ENCODE results near the gene ENHO.

The ENHO gene

GRCh38 chr9:34513567-34514214, 9.1 kb downstream of the ENHO start:
- no peak for TF ChIP-seq CTCF (IDR thresholded peaks at IDR 0.05; ENCODE audit: borderline replicate concordance, insufficient read depth, low read depth, low read length)
- no peak overlapping the region for H3K4me3 ChIP-seq (ENCODE audit: low read depth, low read length)

- no peak overlapping the region for H3K4me3 ChIP-seq (ENCODE audit: low read depth, low read length)
These were observed 10.4 kb downstream of the ENHO start for GRCh38 chr9:34512131-34513078.

GRCh38 chr9:34510497-34511468, 12.0 kb downstream of the ENHO start:
- H3K4me3 ChIP-seq (ENCODE audit: low read depth, low read length): no peak overlapping the region
- TF ChIP-seq CTCF (IDR thresholded peaks at IDR 0.05; ENCODE audit: borderline replicate concordance, insufficient read depth, low read depth, low read length): no peak

More at GRCh38 chr9:34512131-34513078, 10.4 kb downstream of the ENHO start:
- no peak for TF ChIP-seq CTCF (IDR thresholded peaks at IDR 0.05; ENCODE audit: borderline replicate concordance, insufficient read depth, low read depth, low read length)

GRCh38 chr9:34508951-34509350, 13.8 kb downstream of the ENHO start:
- H3K4me3 ChIP-seq (ENCODE audit: low read depth, low read length): no peak overlapping the region
- no peak for TF ChIP-seq CTCF (IDR thresholded peaks at IDR 0.05; ENCODE audit: borderline replicate concordance, insufficient read depth, low read depth, low read length)

GRCh38 chr9:34508463-34508862, 14.3 kb downstream of the ENHO start:
- TF ChIP-seq CTCF (IDR thresholded peaks at IDR 0.05; ENCODE audit: borderline replicate concordance, insufficient read depth, low read depth, low read length): no peak
- H3K4me3 ChIP-seq (ENCODE audit: low read depth, low read length): no peak overlapping the region

- H3K4me3 ChIP-seq (ENCODE audit: low read depth, low read length): no peak overlapping the region
- TF ChIP-seq CTCF (IDR thresholded peaks at IDR 0.05; ENCODE audit: borderline replicate concordance, insufficient read depth, low read depth, low read length): no peak
These were observed 14.8 kb downstream of the ENHO start for GRCh38 chr9:34507966-34508365.
